ENCODE results near the gene ABLIM2.

- TF ChIP-seq CTCF (IDR thresholded peaks at IDR 0.05) (no peak), POLR2A (IDR thresholded peaks at IDR 0.05) (no peak)
Measured at GRCh38 chr4:8151165-8151650, 7.4 kb downstream of the ABLIM2 start.

Measured in lower leg skin (tissue), 3 donors.